OCI-LY1 (cell line): ENCODE data around the gene PCBP3.

Experiments used
- EZH2 ChIP-seq: fragments of 200-600 bp; sonication (generic), shearing (Covaris generic); IDR thresholded peaks from 2 replicates; pipeline ENCODE4 v1.8.0; 2017; ENCODE audit warnings: borderline replicate concordance, mixed run types, mild to moderate bottlenecking, antibody characterized with exemption, low read length, moderate library complexity, mixed read lengths
- TF ChIP-seq, protein P1 (sequence below): fragments of 200-600 bp; sonication (generic), shearing (Covaris generic); IDR thresholded peaks from 2 replicates; pipeline ENCODE4 v1.5.1; 2017; ENCODE audit warnings: mild to moderate bottlenecking, antibody characterized with exemption, low read length, moderate library complexity, mixed read lengths

DNA sequence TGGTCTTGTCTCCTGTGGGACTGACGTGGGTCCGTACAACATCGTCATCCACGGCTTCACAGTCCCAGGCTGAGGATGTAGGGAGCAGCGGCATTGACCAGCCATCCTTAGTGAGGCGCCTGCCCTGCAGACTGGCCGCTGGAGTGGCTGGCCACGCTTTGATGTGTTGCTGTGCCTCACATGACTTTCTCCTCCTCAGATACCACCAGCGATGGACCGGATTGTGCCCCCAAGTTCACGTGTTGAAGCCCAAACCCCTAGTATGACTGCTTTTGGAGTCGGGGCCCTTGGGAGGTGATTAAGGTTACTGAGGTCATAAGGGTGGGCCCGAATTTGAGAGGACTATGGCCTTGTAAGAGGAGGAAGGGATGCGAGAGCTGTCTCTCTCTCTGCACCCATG is 122.5 kb downstream of the PCBP3 start:
- TF ChIP-seq, protein P1, sequence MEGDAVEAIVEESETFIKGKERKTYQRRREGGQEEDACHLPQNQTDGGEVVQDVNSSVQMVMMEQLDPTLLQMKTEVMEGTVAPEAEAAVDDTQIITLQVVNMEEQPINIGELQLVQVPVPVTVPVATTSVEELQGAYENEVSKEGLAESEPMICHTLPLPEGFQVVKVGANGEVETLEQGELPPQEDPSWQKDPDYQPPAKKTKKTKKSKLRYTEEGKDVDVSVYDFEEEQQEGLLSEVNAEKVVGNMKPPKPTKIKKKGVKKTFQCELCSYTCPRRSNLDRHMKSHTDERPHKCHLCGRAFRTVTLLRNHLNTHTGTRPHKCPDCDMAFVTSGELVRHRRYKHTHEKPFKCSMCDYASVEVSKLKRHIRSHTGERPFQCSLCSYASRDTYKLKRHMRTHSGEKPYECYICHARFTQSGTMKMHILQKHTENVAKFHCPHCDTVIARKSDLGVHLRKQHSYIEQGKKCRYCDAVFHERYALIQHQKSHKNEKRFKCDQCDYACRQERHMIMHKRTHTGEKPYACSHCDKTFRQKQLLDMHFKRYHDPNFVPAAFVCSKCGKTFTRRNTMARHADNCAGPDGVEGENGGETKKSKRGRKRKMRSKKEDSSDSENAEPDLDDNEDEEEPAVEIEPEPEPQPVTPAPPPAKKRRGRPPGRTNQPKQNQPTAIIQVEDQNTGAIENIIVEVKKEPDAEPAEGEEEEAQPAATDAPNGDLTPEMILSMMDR: no peak
- TF ChIP-seq EZH2: no peak
